ENCODE results near the gene CFDP1. TPM values are rescaled to one million over a fixed set of nuclear protein-coding genes. Genes with fewer than 3 reads are reported as not detected.
A peak's percentile ranks its signal among the peaks of the same experiment; 100 is the strongest.

Gene CFDP1
- total and polyA plus RNA-seq, 2 of the 13 experiments (the other 11 are each of a cell fraction or from before 2014, with no cell fraction given): 78.6 to 153 TPM

DNA sequence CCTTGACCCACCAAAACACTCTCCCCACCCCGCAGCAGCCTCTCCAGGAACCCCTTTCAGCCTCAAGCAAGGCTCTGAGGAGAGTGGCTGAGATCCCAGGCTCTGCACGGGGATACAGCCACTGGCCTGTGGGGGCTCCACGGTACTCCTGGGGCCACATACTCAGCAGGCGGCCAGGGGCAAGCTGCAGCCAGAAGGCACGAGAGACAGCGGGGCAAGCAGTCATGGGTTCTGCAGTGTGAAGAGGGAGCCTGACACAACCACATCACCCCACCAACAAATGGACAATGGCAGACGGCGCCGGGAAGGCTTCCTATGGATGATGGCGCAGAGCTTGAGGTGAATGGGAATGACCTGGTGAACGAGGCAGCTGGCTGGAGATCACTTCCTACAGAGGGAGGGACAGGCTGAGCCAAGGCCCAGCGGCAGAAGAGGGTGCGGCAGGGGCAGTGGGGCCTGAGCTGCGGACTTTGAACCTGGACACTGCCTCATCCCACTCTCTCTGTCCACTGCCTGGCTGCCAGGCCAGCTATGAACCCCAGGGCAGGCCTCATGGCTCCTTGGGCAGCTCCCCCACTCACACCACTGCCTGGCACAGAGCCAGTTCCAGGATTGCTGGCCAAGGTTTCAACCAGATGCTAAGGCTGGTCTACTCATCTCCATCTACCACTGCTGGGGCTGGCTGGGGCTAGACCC lies 171.1 kb downstream of the CFDP1 start (continued):
- TF ChIP-seq, protein P1, sequence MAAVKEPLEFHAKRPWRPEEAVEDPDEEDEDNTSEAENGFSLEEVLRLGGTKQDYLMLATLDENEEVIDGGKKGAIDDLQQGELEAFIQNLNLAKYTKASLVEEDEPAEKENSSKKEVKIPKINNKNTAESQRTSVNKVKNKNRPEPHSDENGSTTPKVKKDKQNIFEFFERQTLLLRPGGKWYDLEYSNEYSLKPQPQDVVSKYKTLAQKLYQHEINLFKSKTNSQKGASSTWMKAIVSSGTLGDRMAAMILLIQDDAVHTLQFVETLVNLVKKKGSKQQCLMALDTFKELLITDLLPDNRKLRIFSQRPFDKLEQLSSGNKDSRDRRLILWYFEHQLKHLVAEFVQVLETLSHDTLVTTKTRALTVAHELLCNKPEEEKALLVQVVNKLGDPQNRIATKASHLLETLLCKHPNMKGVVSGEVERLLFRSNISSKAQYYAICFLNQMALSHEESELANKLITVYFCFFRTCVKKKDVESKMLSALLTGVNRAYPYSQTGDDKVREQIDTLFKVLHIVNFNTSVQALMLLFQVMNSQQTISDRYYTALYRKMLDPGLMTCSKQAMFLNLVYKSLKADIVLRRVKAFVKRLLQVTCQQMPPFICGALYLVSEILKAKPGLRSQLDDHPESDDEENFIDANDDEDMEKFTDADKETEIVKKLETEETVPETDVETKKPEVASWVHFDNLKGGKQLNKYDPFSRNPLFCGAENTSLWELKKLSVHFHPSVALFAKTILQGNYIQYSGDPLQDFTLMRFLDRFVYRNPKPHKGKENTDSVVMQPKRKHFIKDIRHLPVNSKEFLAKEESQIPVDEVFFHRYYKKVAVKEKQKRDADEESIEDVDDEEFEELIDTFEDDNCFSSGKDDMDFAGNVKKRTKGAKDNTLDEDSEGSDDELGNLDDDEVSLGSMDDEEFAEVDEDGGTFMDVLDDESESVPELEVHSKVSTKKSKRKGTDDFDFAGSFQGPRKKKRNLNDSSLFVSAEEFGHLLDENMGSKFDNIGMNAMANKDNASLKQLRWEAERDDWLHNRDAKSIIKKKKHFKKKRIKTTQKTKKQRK (IDR thresholded peaks at IDR 0.05; ENCODE audit: low read length): no peak
- peak; percentile 74; the same call in 1 of the 2 replicates for TF ChIP-seq ZNF616 (CRISPR knock-in tag; IDR thresholded peaks at IDR 0.05; ENCODE audit: low read depth)
- peak; percentile 4; the same call in 1 of the 2 replicates for TF ChIP-seq SIX4 (CRISPR knock-in tag; IDR thresholded peaks at IDR 0.05)
- TF ChIP-seq, protein P2, sequence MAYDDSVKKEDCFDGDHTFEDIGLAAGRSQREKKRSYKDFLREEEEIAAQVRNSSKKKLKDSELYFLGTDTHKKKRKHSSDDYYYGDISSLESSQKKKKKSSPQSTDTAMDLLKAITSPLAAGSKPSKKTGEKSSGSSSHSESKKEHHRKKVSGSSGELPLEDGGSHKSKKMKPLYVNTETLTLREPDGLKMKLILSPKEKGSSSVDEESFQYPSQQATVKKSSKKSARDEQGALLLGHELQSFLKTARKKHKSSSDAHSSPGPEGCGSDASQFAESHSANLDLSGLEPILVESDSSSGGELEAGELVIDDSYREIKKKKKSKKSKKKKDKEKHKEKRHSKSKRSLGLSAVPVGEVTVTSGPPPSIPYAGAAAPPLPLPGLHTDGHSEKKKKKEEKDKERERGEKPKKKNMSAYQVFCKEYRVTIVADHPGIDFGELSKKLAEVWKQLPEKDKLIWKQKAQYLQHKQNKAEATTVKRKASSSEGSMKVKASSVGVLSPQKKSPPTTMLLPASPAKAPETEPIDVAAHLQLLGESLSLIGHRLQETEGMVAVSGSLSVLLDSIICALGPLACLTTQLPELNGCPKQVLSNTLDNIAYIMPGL (CRISPR knock-in tag; IDR thresholded peaks at IDR 0.05; ENCODE audit: borderline replicate concordance in 1 of 2, low read depth in 1 of 2): peak in 1 of 2 experiments; percentile 84; a peak in 2 of 4 replicates
- TF ChIP-seq, protein P3, sequence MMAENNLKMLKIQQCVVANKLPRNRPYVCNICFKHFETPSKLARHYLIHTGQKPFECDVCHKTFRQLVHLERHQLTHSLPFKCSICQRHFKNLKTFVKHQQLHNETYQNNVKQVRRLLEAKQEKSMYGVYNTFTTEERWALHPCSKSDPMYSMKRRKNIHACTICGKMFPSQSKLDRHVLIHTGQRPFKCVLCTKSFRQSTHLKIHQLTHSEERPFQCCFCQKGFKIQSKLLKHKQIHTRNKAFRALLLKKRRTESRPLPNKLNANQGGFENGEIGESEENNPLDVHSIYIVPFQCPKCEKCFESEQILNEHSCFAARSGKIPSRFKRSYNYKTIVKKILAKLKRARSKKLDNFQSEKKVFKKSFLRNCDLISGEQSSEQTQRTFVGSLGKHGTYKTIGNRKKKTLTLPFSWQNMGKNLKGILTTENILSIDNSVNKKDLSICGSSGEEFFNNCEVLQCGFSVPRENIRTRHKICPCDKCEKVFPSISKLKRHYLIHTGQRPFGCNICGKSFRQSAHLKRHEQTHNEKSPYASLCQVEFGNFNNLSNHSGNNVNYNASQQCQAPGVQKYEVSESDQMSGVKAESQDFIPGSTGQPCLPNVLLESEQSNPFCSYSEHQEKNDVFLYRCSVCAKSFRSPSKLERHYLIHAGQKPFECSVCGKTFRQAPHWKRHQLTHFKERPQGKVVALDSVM (CRISPR knock-in tag; IDR thresholded peaks at IDR 0.05): no peak
- peak; percentile 75 for TF ChIP-seq ZNF501 (CRISPR knock-in tag; IDR thresholded peaks at IDR 0.05)
- no peak for TF ChIP-seq PCBP2 (optimal IDR thresholded peaks at IDR 0.05; ENCODE audit: low read depth, low read length, poor library complexity, severe bottlenecking)
- no peak for TF ChIP-seq NFATC3 (CRISPR knock-in tag; IDR thresholded peaks at IDR 0.05)
- TF ChIP-seq RBFOX2 (IDR thresholded peaks at IDR 0.05; ENCODE audit: low read depth, low read length): peak; percentile 74; the same call in 1 of the 2 replicates
- TF ChIP-seq, protein P4, sequence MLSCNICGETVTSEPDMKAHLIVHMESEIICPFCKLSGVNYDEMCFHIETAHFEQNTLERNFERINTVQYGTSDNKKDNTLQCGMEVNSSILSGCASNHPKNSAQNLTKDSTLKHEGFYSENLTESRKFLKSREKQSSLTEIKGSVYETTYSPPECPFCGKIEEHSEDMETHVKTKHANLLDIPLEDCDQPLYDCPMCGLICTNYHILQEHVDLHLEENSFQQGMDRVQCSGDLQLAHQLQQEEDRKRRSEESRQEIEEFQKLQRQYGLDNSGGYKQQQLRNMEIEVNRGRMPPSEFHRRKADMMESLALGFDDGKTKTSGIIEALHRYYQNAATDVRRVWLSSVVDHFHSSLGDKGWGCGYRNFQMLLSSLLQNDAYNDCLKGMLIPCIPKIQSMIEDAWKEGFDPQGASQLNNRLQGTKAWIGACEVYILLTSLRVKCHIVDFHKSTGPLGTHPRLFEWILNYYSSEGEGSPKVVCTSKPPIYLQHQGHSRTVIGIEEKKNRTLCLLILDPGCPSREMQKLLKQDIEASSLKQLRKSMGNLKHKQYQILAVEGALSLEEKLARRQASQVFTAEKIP (CRISPR knock-in tag; IDR thresholded peaks at IDR 0.05; ENCODE audit: borderline replicate concordance): no peak
- peak; percentile 67; the same call in 1 of the 2 replicates for TF ChIP-seq NCOR1 (IDR thresholded peaks at IDR 0.05; ENCODE audit: borderline replicate concordance, low read length)
- 0 out of 2 replicates have a peak, but pooled peaks have one; percentile 20 for TF ChIP-seq HIVEP1 (CRISPR knock-in tag; IDR thresholded peaks at IDR 0.05)
- TF ChIP-seq ZNF3 (CRISPR knock-in tag; IDR thresholded peaks at IDR 0.05): no peak
- no peak for TF ChIP-seq PHB2 (IDR thresholded peaks at IDR 0.05; ENCODE audit: partially characterized antibody)
- TF ChIP-seq MAZ (IDR thresholded peaks at IDR 0.05; ENCODE audit: borderline replicate concordance, low read depth, low read length): peak; percentile 54; the same call in 1 of the 2 replicates
- peak; percentile 81 for TF ChIP-seq MAZ (CRISPR knock-in tag; IDR thresholded peaks at IDR 0.05; ENCODE audit: low read depth)
- no peak for TF ChIP-seq NFE2 (CRISPR knock-in tag; IDR thresholded peaks at IDR 0.05)
- peak; percentile 82 for TF ChIP-seq ZNF335 (CRISPR knock-in tag; IDR thresholded peaks at IDR 0.05)
- no peak for TF ChIP-seq GFI1 (CRISPR knock-in tag; IDR thresholded peaks at IDR 0.05; ENCODE audit: borderline replicate concordance)
- TF ChIP-seq MEIS2 (CRISPR knock-in tag; IDR thresholded peaks at IDR 0.05): peak; percentile 87; the same call in 1 of the 2 replicates
- TF ChIP-seq SP2 (CRISPR knock-in tag; IDR thresholded peaks at IDR 0.05): no peak

All from HepG2 (cell line).